GM12865 (cell line): ENCODE data around the gene EMB.

ENCODE experiments used
- DNase-seq: peaks from one replicate; pipeline ENCODE4 v3.0.0; 2010; ENCODE audit warnings: low read depth
- H3K4me3 ChIP-seq: 2 replicates; pipeline ENCODE4 v1.5.1; 2011; ENCODE audit warnings: mild to moderate bottlenecking, low read depth, low read length, control low read depth
- CTCF ChIP-seq: IDR thresholded peaks from 2 replicates; pipeline ENCODE4 v1.5.1; 2011; ENCODE audit warnings: low read length, control low read depth, low read depth, inconsistent platforms; ENCODE audit not compliant: insufficient read depth; ENCODE audit errors: missing control alignments

The EMB gene

GRCh38 chr5:50352382-50352781 lies 88.7 kb downstream of the EMB start:
- no peak overlapping the region for H3K4me3 ChIP-seq
- TF ChIP-seq CTCF: no peak

More at GRCh38 chr5:50352382-50352781, 88.7 kb downstream of the EMB start:
- no peak for DNase-seq
